SU-DHL-6 (cell line): ENCODE results near the gene DYNLT2.
"Not testable (repeated sequence)": the region's sequence is repeated elsewhere in the genome, so short reads cannot be mapped to it uniquely, and the experiment has no call there.

Experiments
- CTCF ChIP-seq: fragments of 200-600 bp; sonication (generic); IDR thresholded peaks from one replicate; pipeline ENCODE4 v1.5.1; 2017; ENCODE audit warnings: antibody characterized with exemption, mild to moderate bottlenecking, low read length, moderate library complexity; ENCODE audit not compliant: insufficient read depth, poor library complexity, severe bottlenecking
- EZH2phosphoT487 ChIP-seq: fragments of 200-600 bp; sonication (generic), shearing (Covaris generic); conservative IDR thresholded peaks from 2 replicates; pipeline ENCODE4 v1.6.1; 2018; ENCODE audit warnings: mild to moderate bottlenecking, antibody characterized with exemption, low read length, moderate library complexity, mixed read lengths

- not testable (repeated sequence) for TF ChIP-seq EZH2phosphoT487
- peak; percentile 10 for TF ChIP-seq CTCF
Measured at GRCh38 chr6:169697115-169697514, 54.3 kb downstream of the DYNLT2 start.
